ELR (cell line): ENCODE measurements around the gene GARRE1.
A peak's percentile ranks its signal among the peaks of the same experiment; 100 is the strongest.
"Not testable (repeated sequence)": the region's sequence is repeated elsewhere in the genome, so short reads cannot be mapped to it uniquely, and the experiment has no call there.

ENCODE experiments used
- DNase-seq: peaks from one replicate; pipeline ENCODE4 v3.0.0-alpha.2; 2015; ENCODE audit warnings: low read depth

GARRE1 gene

GRCh38 chr19:34260771-34261173 is 6.4 kb downstream of the GARRE1 start:
- DNase-seq, result no peak

DNA sequence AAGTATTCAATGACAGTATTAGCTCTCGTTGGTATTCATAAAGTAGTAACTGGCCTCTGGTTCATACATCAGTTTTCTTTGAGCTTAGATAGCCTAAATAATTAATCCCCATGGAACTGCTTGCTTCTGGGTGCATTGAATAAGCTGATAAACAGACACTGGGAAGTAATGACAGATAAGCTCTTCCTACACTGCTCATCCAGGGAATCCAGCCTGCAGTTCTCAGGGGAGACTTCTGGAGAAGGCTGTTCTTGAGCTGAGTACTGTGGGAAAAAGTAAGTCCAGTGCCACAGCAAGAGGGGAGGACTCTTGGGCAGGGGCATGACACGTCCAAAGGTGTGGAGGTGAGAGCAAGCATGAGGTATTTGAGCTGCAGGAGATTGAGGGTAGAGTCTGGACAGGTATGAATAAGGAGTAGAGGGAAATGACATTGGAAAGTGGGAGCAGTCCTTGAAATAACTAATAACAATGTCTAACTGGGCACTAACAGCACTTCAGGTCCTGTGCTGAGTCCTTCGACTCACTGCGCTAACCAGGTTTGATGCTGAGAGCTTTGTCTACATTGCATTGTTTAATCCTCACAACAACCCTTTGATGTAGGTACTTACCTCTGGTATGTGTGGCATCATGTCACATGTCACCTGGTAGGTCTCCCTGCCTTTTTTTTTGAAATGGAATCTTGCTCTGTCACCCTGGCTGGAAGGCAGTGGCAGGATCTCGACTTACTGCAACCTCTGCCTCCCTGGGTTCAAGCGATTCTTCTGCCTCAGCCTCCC is 7.2 kb downstream of the GARRE1 start:
- no peak for DNase-seq

- no peak for DNase-seq
These were observed 9.4 kb downstream of the GARRE1 start for GRCh38 chr19:34263745-34264237.

- no peak for DNase-seq
These were observed 10.9 kb downstream of the GARRE1 start for GRCh38 chr19:34265221-34265650.

GRCh38 chr19:34269081-34269480 is 14.7 kb downstream of the GARRE1 start:
- DNase-seq, result no peak

DNA sequence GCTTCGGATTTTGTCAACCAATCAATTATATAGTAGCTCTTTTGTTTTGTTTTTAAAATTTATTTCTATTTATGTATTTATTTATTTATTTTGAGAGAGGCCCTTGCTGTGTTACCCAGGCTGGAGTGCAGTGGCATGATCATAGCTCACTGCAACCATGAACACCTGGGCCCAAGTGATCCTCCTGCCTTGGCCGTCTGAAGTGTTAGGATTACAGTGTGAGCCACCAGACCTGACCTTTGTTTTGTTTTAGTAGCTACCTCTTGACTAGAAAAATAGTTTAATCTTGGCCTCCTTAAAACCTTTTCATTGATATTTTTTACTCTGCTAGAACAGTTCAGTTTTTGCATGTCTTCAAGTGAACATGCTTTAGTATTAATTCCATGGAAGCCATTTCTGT is 15.1 kb downstream of the GARRE1 start:
- DNase-seq, result no peak

DNA sequence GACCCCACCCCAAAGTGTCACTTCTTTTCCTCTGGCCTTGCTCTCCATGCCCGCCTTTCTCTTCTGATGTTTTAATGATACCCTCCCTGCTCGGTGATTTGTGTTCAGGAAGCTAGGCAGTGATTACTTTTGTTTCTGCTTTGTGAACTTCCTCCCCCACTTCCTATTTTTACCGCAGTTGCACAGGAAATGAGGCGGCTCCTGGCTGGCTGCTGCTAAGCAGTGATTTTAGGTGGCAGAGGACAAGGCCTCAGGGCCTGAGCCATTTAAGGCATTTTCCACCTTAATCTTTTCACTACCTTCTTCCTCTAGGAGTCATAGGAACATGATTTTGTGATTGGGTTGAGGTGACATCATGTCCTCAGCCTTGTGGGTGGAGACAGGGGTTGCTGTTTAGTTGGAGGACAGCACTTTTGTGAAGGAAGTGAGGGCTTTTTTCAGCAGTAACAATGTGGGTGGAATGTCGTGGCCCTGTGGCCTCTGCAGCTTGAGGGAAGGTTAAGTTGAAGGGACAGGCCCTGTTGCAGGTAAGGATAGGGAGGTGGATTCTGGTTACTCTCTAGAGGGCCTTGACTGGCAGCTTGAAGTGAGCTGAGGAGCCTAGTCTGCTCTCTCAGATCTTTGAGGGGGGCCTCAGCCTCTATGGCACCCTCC is 15.7 kb downstream of the GARRE1 start:
- peak; percentile 85 for DNase-seq

DNA sequence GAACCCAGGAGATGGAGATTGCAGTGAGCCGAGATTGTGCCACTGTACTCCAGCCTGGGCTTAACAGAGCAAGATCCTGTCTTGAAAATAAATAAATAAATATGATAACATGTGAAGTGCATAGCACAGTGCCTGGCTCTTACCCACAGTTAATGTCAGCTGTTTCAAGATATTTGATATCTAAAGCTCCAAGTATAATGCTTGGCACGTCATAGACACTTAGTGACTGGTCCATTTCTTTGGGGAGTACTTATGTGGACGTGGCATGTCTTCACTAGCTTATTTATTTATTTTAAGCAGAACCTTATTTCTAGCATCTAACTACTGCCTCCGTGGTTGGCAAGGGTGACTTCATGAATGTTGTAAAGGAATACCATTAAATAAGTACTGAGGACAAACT is 18.8 kb downstream of the GARRE1 start:
- no peak for DNase-seq

GRCh38 chr19:34274284-34274826 is 20.0 kb downstream of the GARRE1 start:
- peak; percentile 33 for DNase-seq

- DNase-seq, result peak; percentile 79
These were observed 20.7 kb downstream of the GARRE1 start for GRCh38 chr19:34274827-34275625.

DNA sequence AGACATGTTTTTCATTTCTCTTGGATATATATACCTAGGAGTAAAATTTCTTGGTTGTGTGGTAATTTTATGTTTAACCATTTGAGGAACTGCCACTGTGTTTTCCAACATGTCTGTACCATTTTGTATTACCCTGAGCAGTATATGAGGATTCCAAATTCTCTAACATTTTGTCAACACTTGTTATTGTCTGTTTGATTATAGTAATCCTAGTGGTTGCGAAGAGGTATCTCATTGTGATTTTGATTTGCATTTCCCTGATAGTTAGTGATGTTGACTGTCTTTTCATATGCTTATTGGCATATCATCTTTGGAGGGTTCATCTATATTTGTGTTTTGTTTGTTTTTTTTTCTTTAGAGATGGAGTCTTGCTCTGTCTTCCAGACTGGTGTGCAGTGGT is 21.4 kb downstream of the GARRE1 start:
- DNase-seq, result no peak

- DNase-seq, result no peak
These were observed 22.3 kb downstream of the GARRE1 start for GRCh38 chr19:34276614-34277013.

GRCh38 chr19:34277244-34277643 is 22.9 kb downstream of the GARRE1 start:
- no peak for DNase-seq

- DNase-seq, result no peak
These were observed 24.4 kb downstream of the GARRE1 start for GRCh38 chr19:34278783-34279182.

GRCh38 chr19:34281444-34281843 is 27.1 kb downstream of the GARRE1 start:
- not testable (repeated sequence) for DNase-seq

GRCh38 chr19:34282611-34283519 is 28.5 kb downstream of the GARRE1 start:
- no peak for DNase-seq

GRCh38 chr19:34284505-34284904 is 30.2 kb downstream of the GARRE1 start:
- DNase-seq, result no peak

DNA sequence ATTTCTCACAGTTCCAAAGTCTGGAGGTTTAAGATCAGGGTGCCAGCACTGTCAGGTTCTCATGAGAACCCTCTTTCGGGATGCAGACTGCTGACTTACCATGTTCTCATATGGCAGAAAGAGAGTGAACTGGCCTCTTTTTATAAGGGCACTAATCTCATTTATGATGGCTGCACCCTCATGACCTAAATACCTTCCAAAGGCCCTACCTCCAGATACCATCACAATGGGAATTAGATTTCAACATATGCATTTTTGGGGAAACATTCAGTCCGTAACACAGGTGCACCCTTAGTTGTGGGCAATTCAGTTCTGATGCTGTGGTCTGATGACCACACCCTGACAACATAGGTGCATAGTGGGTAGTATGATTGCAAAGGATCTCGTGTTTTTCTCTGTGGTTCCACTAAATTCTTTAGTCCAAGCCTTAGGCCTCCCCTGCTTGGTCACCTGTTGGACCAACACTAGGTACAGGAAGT is 33.3 kb downstream of the GARRE1 start:
- no peak for DNase-seq

- no peak for DNase-seq
These were observed 34.0 kb downstream of the GARRE1 start for GRCh38 chr19:34288381-34288780.

DNA sequence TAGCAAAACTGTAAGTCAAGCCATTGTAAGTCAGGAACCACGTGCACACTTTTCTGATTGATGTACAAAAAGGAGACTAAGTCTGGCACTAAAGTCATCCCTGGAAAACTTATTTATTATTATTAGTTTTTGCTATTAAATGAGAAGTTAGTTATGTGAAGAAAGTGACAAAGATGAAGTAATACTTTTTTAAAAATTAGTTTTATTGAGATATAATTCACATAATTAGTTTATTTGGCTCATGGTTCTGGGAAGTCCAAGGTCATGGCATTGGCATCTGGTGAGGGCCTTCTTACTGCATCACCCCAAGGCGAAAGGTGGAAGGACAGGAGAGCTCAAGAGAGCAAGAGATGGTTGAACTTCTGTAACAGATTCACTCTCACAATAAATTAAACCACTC is 36.9 kb downstream of the GARRE1 start:
- DNase-seq, result no peak

DNA sequence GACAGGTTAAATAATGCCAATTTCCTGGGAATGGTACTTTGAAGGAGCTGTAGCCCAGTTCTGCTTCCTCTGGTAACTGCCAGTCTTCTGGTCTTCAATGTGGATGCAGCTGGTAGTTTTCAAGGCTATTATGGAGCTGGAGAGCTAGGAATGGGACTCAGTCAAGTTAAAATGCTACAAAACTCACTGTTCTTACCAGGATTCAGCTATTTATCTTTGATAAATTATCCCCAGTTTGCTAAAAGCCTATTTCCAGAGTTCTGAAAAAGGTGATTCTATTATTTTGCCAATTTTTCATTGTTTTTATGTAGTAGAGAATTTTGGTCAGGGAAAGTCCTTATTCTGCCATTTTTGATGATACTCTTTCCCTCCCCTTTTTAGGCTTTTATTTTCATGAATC is 40.7 kb downstream of the GARRE1 start:
- no peak for DNase-seq
